Measurements from ENCODE around the gene SNX1.

SNX1 gene

DNA sequence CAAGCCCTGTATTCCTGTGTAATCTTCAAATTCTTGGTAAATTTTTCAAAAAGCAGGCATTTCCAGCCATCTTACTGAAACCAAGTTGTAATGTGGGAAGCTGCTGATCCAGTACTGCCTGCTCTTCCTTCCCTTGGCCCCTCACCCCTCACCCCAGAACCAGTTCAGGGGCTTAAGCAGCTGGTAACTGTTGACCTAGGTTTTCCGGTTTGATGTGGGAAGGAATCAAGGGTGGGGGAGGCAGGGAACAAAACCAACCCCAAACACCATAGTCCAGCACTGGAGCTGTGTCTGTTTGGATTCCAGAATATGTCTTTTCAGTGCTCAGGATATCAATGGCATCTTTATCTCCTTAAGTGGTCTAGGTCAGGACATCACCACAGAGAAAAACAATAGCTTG is 26.7 kb downstream of the SNX1 start:
- no peak overlapping the region for H3K4me3 ChIP-seq (ENCODE audit: low read depth, low read length)
- TF ChIP-seq, protein P1, sequence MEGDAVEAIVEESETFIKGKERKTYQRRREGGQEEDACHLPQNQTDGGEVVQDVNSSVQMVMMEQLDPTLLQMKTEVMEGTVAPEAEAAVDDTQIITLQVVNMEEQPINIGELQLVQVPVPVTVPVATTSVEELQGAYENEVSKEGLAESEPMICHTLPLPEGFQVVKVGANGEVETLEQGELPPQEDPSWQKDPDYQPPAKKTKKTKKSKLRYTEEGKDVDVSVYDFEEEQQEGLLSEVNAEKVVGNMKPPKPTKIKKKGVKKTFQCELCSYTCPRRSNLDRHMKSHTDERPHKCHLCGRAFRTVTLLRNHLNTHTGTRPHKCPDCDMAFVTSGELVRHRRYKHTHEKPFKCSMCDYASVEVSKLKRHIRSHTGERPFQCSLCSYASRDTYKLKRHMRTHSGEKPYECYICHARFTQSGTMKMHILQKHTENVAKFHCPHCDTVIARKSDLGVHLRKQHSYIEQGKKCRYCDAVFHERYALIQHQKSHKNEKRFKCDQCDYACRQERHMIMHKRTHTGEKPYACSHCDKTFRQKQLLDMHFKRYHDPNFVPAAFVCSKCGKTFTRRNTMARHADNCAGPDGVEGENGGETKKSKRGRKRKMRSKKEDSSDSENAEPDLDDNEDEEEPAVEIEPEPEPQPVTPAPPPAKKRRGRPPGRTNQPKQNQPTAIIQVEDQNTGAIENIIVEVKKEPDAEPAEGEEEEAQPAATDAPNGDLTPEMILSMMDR (IDR thresholded peaks at IDR 0.05; ENCODE audit: borderline replicate concordance, insufficient read depth, low read depth, low read length): no peak

DNA sequence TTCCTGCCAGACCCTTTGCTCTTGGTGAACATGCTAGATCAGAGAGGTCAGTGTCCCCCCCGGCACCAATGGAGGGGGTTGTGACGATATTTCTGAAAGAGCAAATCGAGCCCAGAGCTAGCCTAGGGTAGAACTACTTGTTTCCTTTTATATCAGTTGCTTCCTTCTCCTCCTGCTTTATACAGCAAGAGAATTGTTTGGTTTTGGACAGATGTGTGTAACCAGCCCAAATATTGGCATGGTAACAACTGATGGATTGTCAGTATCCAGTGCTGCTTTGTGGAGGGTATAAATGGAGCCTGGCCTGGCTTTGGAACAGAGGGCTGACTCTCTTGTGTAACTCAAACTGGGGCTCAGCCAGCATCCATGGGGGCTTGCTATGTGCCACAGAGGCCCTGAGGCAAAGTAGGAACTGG is 27.2 kb downstream of the SNX1 start:
- no peak overlapping the region for H3K4me3 ChIP-seq (ENCODE audit: low read depth, low read length)
- TF ChIP-seq, protein P1 (IDR thresholded peaks at IDR 0.05; ENCODE audit: borderline replicate concordance, insufficient read depth, low read depth, low read length): no peak

DNA sequence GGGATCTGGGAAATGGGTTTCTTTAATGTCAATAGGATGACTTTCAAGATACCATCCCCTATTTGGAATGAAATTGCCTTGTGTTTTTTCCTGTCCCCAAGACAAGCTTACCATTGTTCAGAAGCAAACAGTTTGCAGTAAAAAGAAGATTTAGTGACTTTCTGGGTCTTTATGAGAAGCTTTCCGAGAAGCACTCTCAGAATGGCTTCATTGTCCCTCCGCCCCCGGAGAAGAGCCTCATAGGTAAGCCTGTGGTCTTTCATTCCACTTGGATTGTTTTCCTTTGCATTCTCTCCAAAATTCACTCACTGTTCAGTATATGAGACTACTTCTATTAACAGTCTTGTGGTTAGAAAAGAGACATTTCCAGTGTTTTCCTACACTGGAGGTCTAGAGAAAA is 30.2 kb downstream of the SNX1 start:
- TF ChIP-seq, protein P1 (IDR thresholded peaks at IDR 0.05; ENCODE audit: borderline replicate concordance, insufficient read depth, low read depth, low read length): no peak

DNA sequence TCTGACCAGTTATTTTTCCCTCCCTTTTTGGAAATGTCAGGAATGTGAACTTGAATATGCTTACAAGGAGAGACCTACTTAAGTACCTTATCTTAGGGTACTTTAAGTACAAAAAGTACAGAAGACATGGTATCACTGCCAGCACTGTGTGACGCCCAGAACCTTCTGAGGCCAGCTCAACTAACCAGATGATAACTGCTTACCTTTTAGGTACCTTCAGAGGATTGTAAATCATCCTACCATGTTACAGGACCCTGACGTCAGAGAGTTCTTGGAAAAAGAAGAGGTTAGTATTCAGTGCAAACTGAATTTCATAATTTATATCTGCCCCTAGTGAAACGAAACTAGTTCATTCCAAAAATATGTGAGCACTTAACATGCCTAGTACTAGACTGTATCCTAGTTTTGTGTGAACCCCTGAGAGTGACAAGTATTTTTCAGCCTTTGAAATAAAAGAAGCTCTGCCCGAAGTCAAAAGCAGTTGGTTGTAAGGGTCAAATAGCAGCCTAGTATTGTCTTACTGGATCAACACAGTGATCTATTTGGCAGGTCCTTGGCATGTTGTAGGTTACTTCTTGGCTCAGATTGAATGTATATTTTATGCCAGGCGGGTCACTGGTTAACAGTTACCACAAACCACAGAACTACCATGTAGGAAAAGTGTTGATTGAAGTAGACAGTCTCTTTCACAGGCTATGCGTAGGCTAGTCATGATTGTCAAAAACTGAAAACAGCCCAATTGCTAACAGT is 31.9 kb downstream of the SNX1 start:
- TF ChIP-seq, protein P1 (IDR thresholded peaks at IDR 0.05; ENCODE audit: borderline replicate concordance, insufficient read depth, low read depth, low read length): no peak
- no peak overlapping the region for H3K4me3 ChIP-seq (ENCODE audit: low read depth, low read length)

More for the DNA sequence above, 30.2 kb downstream of the SNX1 start:
- no peak overlapping the region for H3K4me3 ChIP-seq (ENCODE audit: low read depth, low read length)

DNA sequence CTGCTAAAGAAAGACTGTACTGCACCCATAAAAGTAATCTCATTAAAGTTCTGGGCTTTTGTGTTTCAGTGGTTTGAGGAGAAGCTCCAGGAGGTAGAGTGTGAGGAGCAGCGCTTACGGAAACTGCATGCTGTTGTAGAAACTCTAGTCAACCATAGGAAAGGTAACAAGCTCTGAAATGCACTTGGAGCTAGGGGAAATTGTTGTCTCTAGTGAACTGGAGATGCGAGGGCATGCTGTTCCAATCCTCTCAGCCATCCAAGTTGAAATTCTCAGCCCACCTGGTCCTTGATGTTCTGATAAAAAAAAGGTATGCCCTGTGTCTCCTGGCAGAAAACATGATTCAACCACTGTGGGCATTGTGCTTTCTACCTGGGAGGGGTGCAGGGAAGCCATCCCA is 34.4 kb downstream of the SNX1 start:
- TF ChIP-seq, protein P1 (IDR thresholded peaks at IDR 0.05; ENCODE audit: borderline replicate concordance, insufficient read depth, low read depth, low read length): no peak

DNA sequence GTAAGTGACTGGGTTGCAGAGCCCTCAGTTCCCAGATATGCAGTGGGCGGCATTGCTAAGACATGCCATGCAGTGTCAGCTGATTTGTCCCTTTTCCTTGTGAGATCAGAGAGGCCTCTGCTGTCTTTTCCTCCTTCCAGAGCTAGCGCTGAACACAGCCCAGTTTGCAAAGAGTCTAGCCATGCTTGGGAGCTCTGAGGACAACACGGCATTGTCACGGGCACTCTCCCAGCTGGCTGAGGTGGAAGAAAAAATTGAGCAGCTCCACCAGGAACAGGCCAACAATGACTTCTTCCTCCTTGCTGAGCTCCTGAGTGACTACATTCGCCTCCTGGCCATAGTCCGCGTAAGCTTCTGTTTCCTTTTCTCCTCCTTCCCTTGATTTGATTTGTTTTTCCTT is 35.8 kb downstream of the SNX1 start:
- no peak overlapping the region for H3K4me3 ChIP-seq (ENCODE audit: low read depth, low read length)
- TF ChIP-seq, protein P1 (IDR thresholded peaks at IDR 0.05; ENCODE audit: borderline replicate concordance, insufficient read depth, low read depth, low read length): no peak

More for the DNA sequence above, 34.4 kb downstream of the SNX1 start:
- no peak overlapping the region for H3K4me3 ChIP-seq (ENCODE audit: low read depth, low read length)

- H3K4me3 ChIP-seq (ENCODE audit: low read depth, low read length): no peak overlapping the region
- TF ChIP-seq, protein P1 (IDR thresholded peaks at IDR 0.05; ENCODE audit: borderline replicate concordance, insufficient read depth, low read depth, low read length): no peak
Measured at GRCh38 chr15:64132217-64132616, 36.4 kb downstream of the SNX1 start.
